ENCODE data around the gene MIA2.
"Not testable (repeated sequence)": the region's sequence is repeated elsewhere in the genome, so short reads cannot be mapped to it uniquely, and the experiment has no call there.

MIA2 gene

GRCh38 chr14:39230416-39231035, 3.2 kb upstream of the MIA2 start:
- DNase-seq, result no peak

- not testable (repeated sequence) for DNase-seq
Observed at GRCh38 chr14:39231751-39232553, 1.8 kb upstream of the MIA2 start.

- no peak for DNase-seq
Observed at GRCh38 chr14:39232554-39233415, 930 bp upstream of the MIA2 start.

GRCh38 chr14:39234986-39235385, 1.3 kb downstream of the MIA2 start:
- DNase-seq, result not testable (repeated sequence)

- DNase-seq, result not testable (repeated sequence)
Observed at GRCh38 chr14:39235466-39235865, 1.8 kb downstream of the MIA2 start.

GRCh38 chr14:39240769-39241168, 7.1 kb downstream of the MIA2 start:
- DNase-seq, result no peak

- DNase-seq, result no peak
Observed at GRCh38 chr14:39241637-39242036, 7.9 kb downstream of the MIA2 start.

- no peak for DNase-seq
Observed at GRCh38 chr14:39243831-39244230, 10.1 kb downstream of the MIA2 start.

- DNase-seq, result no peak
Observed at GRCh38 chr14:39246618-39247017, 12.9 kb downstream of the MIA2 start.

- DNase-seq, result no peak
Observed at GRCh38 chr14:39247256-39247655, 13.5 kb downstream of the MIA2 start.

- no peak for DNase-seq
Observed at GRCh38 chr14:39251547-39251946, 17.8 kb downstream of the MIA2 start.

GRCh38 chr14:39257388-39257787, 23.7 kb downstream of the MIA2 start:
- not testable (repeated sequence) for DNase-seq

GRCh38 chr14:39258782-39259545, 25.2 kb downstream of the MIA2 start:
- DNase-seq, result no peak

GRCh38 chr14:39260161-39260560, 26.4 kb downstream of the MIA2 start:
- DNase-seq, result not testable (repeated sequence)

GRCh38 chr14:39262214-39262613, 28.5 kb downstream of the MIA2 start:
- not testable (repeated sequence) for DNase-seq

GRCh38 chr14:39264057-39264456, 30.3 kb downstream of the MIA2 start:
- DNase-seq, result no peak

GRCh38 chr14:39264558-39264957, 30.8 kb downstream of the MIA2 start:
- no peak for DNase-seq

- no peak for DNase-seq
Observed at GRCh38 chr14:39265033-39265432, 31.3 kb downstream of the MIA2 start.

GRCh38 chr14:39265806-39266524, 32.2 kb downstream of the MIA2 start:
- DNase-seq, result no peak

- no peak for DNase-seq
Observed at GRCh38 chr14:39266525-39266870, 32.8 kb downstream of the MIA2 start.

GRCh38 chr14:39266871-39267607, 33.3 kb downstream of the MIA2 start:
- DNase-seq, result peak; percentile 4 to 34
